Ishikawa (cell line): ENCODE measurements around the gene IL36A.

Experiments
- EP300 ChIP-seq: IDR thresholded peaks from 2 replicates; pipeline ENCODE4 v1.6.1; 2012; ENCODE audit warnings: borderline replicate concordance
- FOXM1 ChIP-seq: IDR thresholded peaks from 2 replicates; pipeline ENCODE4 v1.6.1; 2012; ENCODE audit warnings: low read depth, borderline replicate concordance
- RAD21 ChIP-seq: IDR thresholded peaks from 2 replicates; pipeline ENCODE4 v1.6.1; 2012; ENCODE audit warnings: low read depth
- TF ChIP-seq, protein P1 (sequence below): IDR thresholded peaks from 2 replicates; pipeline ENCODE4 v1.6.1; 2012

DNA sequence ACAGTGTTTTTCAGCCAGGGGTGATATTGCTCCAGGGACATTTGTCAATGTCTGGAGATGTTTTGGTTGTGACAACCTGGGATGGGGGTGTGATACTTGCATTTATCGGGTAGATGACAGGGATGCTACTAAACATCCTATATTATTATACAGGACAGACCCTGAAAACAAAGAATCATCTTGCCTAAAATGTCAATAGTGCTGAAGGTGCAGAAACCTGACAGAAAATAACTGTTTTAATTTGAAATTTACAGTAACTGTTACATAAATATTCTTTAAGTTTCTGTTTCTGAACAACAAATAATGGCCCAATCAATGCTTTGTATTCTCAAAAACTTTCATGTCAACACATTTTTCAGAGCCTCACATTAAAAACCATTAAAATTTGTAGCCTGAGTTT lies 2.0 kb downstream of the IL36A start:
- TF ChIP-seq, protein P1, sequence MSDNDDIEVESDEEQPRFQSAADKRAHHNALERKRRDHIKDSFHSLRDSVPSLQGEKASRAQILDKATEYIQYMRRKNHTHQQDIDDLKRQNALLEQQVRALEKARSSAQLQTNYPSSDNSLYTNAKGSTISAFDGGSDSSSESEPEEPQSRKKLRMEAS, result no peak
- TF ChIP-seq RAD21, result no peak
- no peak for TF ChIP-seq FOXM1
- no peak for TF ChIP-seq EP300
